ENCODE measurements around the gene PLEKHA4. TPM values are rescaled to one million over a fixed set of nuclear protein-coding genes. Genes with fewer than 3 reads are reported as not detected.

PLEKHA4 gene
- total and polyA plus RNA-seq, 10 of the 15 experiments (the other 5 are each of a cell fraction or from before 2014, with no cell fraction given), result 0.13 to 10.0 (median 6.4) TPM; not detected in 1

DNA sequence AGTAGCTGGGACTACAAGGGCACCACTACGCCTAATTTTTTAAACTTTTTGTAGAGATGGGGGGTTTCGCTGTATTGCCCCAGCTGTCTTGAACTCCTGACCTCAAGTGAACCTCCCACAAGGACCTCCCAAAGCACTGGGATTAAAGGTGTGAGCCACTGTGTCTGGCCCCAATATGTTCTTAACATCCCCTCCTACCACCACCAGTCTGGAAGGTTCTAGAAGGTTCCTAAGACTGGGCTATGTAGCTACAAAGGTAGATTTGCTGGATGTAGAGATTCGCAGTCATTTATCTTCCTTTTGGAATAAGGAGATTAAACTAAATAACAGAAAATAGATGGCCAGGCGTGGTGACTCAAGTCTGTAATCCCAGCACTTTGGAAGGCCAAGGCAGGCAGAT lies 37.5 kb downstream of the PLEKHA4 start:
- peaks cover 2% of the 10 kb centered on the region; the same call in 1 of the 2 replicates for H3K4me1 ChIP-seq (ENCODE audit: control insufficient read depth, insufficient read depth, low read length)
- intact Hi-C loops (cut with micrococcal nuclease; ENCODE audit: unreplicated experiment), result no loop called here
- DNase-seq (ENCODE audit: low read depth, low spot score) (no peak), ATAC-seq (no peak), FAIRE-seq (no peak)
- SMC1A ChIA-PET (ENCODE audit: uncharacterized antibody, unreplicated experiment), result interaction anchor here (0.8 to 2.1 kb wide), 7 partner anchors 10 to 49 kb away, joined by 3 to 7 read pairs (median 4); no protein-coding TSS in a partner anchor
- no peak overlapping the region for H2AFZ ChIP-seq (ENCODE audit: control insufficient read depth, low read depth, low read length)
- in situ Hi-C loops (cut with MboI), result no loop called here
- no TSS peak for BruUV-seq (replicated peaks)
- 66% methylated on average over 4 of the region's 4 CpGs for WGBS (ENCODE audit: insufficient coverage, insufficient replicate concordance, low lambda C conversion rate, missing lambda C conversion rate)
- no peaks in the 10 kb centered on the region for H3K36me3 ChIP-seq (ENCODE audit: control insufficient read depth in 2 of 2, insufficient read depth in 2 of 2, low read length in 1 of 2)
- no peaks in the 10 kb centered on the region for H3K79me2 ChIP-seq (ENCODE audit: control insufficient read depth, insufficient read depth, low read length)
- POLR2A ChIA-PET, result interaction anchor here (0.6 kb wide), 1 partner anchor 46 kb away, joined by 3 read pairs; no protein-coding TSS in a partner anchor
- H4K20me1 ChIP-seq (ENCODE audit: control insufficient read depth, insufficient read depth), result no peaks in the 10 kb centered on the region
- H3K4me2 ChIP-seq (ENCODE audit: control insufficient read depth, insufficient read depth), result no peak overlapping the region
- no peak overlapping the region for H3K27ac ChIP-seq (ENCODE audit: control insufficient read depth, insufficient read depth)
- H3K4me3 ChIP-seq, result no peak overlapping the region
- peak; percentile 93 for TF ChIP-seq HSF1 (IDR thresholded peaks at IDR 0.05; ENCODE audit: low read depth, low read length)
- TF ChIP-seq POLR2A (IDR thresholded peaks at IDR 0.05; ENCODE audit: low read depth, low read length), result no peak
- H3K9me3 ChIP-seq (replicated peaks; ENCODE audit: control insufficient read depth, insufficient read depth, low read length), result no peaks in the 10 kb centered on the region
- no peak overlapping the region for H3K9ac ChIP-seq (ENCODE audit: control insufficient read depth, insufficient read depth, low read length)
- RAD21 ChIA-PET (ENCODE audit: unreplicated experiment), result interaction anchor here (1.2 to 1.7 kb wide), 3 partner anchors 35 to 140 kb away, joined by 4 to 8 read pairs (median 5); no protein-coding TSS in a partner anchor
- no peaks in the 10 kb centered on the region for H3K27me3 ChIP-seq (replicated peaks in 1 of 2; ENCODE audit: control insufficient read depth in 2 of 2, insufficient read depth in 2 of 2, low read length in 1 of 2)
- CTCF ChIA-PET, result interaction anchor here (1.0 to 6.5 kb wide), 6 partner anchors 12 to 137 kb away, joined by 3 to 40 read pairs (median 8); no protein-coding TSS in a partner anchor

GRCh38 chr19:48830088-48830487 lies 38.3 kb downstream of the PLEKHA4 start:
- no peaks in the 10 kb centered on the region for H3K9me3 ChIP-seq (replicated peaks; ENCODE audit: control insufficient read depth, insufficient read depth, low read length)
- WGBS (ENCODE audit: insufficient coverage, insufficient replicate concordance, low lambda C conversion rate, missing lambda C conversion rate), result 85% methylated on average over 9 of the region's 9 CpGs
- no peaks in the 10 kb centered on the region for H3K4me1 ChIP-seq (ENCODE audit: control insufficient read depth, insufficient read depth, low read length)
- ATAC-seq, result no peak
- no peaks in the 10 kb centered on the region for H3K36me3 ChIP-seq (ENCODE audit: control insufficient read depth in 2 of 2, insufficient read depth in 2 of 2, low read length in 1 of 2)
- no peak overlapping the region for H3K27ac ChIP-seq (ENCODE audit: control insufficient read depth, insufficient read depth)
- intact Hi-C loops (cut with micrococcal nuclease; ENCODE audit: unreplicated experiment), result no loop called here
- no peaks in the 10 kb centered on the region for H3K27me3 ChIP-seq (replicated peaks in 1 of 2; ENCODE audit: control insufficient read depth in 2 of 2, insufficient read depth in 2 of 2, low read length in 1 of 2)
- no peak overlapping the region for H3K9ac ChIP-seq (ENCODE audit: control insufficient read depth, insufficient read depth, low read length)
- FAIRE-seq, result no peak
- H3K79me2 ChIP-seq (ENCODE audit: control insufficient read depth, insufficient read depth, low read length), result no peaks in the 10 kb centered on the region
- DNase-seq (ENCODE audit: low read depth, low spot score), result no peak
- no peak overlapping the region for H3K4me3 ChIP-seq
- SMC1A ChIA-PET (ENCODE audit: uncharacterized antibody, unreplicated experiment), result interaction anchor here (1.0 to 2.1 kb wide), 5 partner anchors 9 to 43 kb away, joined by 3 to 7 read pairs (median 4); no protein-coding TSS in a partner anchor
- POLR2A ChIA-PET, result interaction anchor here (0.6 kb wide), 1 partner anchor 395 kb away, joined by 3 read pairs; no protein-coding TSS in a partner anchor
- in situ Hi-C loops (cut with MboI), result no loop called here
- CTCF ChIA-PET, result interaction anchor here (1.6 to 6.5 kb wide), 4 partner anchors 12 to 138 kb away, joined by 3 to 40 read pairs (median 21); no protein-coding TSS in a partner anchor
- TF ChIP-seq SMC3 (IDR thresholded peaks at IDR 0.05; ENCODE audit: borderline replicate concordance, low read length), result no peak
- no peak for TF ChIP-seq E4F1 (IDR thresholded peaks at IDR 0.05; ENCODE audit: borderline replicate concordance, partially characterized antibody)
- no peak for TF ChIP-seq MEF2A (IDR thresholded peaks at IDR 0.05; ENCODE audit: insufficient read depth, low read depth, low read length)
- TF ChIP-seq, protein P1, sequence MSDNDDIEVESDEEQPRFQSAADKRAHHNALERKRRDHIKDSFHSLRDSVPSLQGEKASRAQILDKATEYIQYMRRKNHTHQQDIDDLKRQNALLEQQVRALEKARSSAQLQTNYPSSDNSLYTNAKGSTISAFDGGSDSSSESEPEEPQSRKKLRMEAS (IDR thresholded peaks at IDR 0.05; ENCODE audit: low read depth, low read length), result no peak
- TF ChIP-seq CHD2 (IDR thresholded peaks at IDR 0.05; ENCODE audit: borderline replicate concordance, low read depth, low read length), result no peak
- TF ChIP-seq ZNF274 (IDR thresholded peaks at IDR 0.05; ENCODE audit: insufficient read depth, insufficient read length), result no peak
- no peak for TF ChIP-seq RFX5 (IDR thresholded peaks at IDR 0.05; ENCODE audit: low read depth, low read length)
- no peak for TF ChIP-seq ESRRA (IDR thresholded peaks at IDR 0.05; ENCODE audit: low read length)
- TF ChIP-seq SIX5 (IDR thresholded peaks at IDR 0.05; ENCODE audit: low read depth, low read length, severe bottlenecking), result no peak
- TF ChIP-seq RAD51 (IDR thresholded peaks at IDR 0.05), result no peak
- TF ChIP-seq ZNF24 (IDR thresholded peaks at IDR 0.05), result no peak
- TF ChIP-seq TCF3 (IDR thresholded peaks at IDR 0.05; ENCODE audit: borderline replicate concordance, insufficient read depth, low read depth, low read length), result no peak
- no peak overlapping the region for H3K4me2 ChIP-seq (ENCODE audit: control insufficient read depth, insufficient read depth)
- H2AFZ ChIP-seq (ENCODE audit: control insufficient read depth, low read depth, low read length), result no peak overlapping the region
- BruUV-seq (replicated peaks), result no TSS peak
- RAD21 ChIA-PET (ENCODE audit: unreplicated experiment), result interaction anchor here (1.7 kb wide), 1 partner anchor 141 kb away, joined by 4 read pairs; no protein-coding TSS in a partner anchor
- no peaks in the 10 kb centered on the region for H4K20me1 ChIP-seq (ENCODE audit: control insufficient read depth, insufficient read depth)
